ENCODE measurements around the gene FAM222A.

Gene FAM222A

DNA sequence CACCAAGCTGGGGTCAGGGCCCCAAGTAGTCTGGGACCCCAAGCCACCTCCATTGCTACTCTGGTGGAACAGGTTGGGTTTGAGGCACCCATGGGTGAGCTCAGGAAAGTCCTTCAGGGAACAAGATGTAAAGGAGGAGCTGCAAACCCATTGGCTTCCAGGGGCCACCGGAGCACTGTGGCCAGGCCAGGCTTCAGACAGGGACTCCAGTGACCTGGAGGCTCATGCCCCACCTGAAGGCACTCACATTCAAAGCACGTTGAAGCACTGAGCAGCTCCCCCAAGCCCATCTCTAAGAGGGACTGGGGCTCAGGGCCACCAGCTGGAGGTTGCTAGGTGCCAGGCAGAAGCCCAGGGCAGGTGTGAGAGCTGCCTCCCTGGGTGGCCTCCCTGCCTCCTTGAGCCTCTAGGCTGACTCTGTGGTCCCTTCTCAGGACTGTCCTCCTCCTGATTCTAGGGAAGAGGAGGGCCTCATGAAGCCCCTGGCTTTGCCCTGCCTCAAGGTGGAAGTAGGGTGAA lies 49.1 kb downstream of the FAM222A start:
- no peak for DNase-seq

DNA sequence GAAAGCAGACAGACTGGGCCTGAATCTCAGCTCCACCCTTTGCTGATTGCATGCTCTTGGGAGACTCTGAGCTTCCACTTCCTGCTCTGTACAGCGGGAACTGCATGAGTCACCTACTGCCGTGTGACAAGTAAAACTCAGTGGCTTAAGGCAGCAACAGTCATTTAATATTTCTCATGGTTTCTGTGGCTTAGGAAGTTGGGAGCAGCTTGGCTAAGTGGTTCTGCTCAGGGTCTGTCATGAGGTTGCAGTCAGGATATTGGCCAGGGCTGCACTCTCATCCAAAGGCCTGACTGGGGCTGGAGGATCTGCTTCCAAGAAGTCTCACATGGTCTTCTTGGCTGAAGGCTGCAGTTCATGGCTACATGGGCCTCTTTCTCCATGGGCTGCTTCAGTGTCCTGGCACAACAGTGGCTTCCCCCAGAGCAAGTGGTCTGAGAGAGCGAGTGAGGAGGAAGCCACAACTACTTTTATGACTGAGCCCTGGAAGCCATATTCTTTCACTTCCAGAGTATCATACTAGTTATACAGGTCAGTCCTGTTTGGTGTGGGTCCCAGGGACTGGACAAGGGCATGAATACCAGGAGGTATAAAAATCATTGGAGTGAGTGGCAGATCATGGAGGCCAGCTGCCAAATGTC lies 49.7 kb downstream of the FAM222A start:
- no peak for DNase-seq

DNA sequence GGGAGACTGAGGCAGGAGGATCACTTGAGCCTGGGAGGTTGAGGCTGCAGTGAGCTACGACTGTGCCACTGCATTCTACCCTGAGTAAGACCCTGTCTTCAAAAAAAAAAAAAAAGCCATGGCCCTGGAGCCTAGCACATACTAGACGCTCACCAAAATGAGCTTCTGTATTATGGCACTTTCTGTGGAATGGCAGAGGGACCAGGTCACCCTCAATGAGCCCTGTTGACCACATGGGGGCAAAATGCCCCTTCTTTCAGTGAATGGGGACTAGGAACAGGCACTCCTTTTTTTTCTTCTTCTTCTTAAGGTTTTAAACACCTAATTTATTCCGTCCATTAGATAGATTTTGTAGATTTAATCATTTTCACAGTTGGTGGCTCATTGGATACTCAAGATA lies 50.5 kb downstream of the FAM222A start:
- DNase-seq, result no peak

DNA sequence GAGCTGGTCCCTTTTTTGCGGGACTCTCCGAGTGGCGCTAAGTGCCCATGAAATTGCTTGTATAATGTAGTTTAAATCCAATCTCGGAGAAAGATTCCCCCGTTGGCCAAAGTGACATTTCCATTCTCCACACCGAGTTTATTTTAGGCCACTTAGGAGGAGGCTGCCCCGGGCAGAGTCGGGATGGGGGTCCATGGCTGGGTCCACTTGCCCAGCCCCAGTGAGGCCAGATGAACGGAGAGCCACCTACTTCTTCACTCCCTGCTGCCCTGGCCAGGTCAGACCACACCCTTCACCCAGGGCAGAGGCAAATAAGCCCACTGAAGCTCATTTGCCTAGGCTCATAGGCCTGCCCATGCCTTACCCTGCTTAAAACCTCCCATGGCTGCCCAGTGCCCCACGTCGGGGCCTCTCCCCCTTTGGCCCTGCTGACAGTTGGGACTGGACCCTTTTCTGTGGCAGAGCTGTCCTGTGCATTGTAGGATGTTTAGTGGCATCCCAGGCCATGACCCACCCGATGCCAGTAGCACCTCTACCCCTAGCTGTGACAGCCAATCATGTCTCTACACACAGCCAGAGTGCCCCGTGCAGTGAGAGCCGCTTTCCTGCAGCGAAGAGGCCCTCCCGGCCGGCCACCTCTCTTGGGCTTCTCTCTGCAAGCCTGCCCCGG lies 51.3 kb downstream of the FAM222A start:
- no peak for DNase-seq

DNA sequence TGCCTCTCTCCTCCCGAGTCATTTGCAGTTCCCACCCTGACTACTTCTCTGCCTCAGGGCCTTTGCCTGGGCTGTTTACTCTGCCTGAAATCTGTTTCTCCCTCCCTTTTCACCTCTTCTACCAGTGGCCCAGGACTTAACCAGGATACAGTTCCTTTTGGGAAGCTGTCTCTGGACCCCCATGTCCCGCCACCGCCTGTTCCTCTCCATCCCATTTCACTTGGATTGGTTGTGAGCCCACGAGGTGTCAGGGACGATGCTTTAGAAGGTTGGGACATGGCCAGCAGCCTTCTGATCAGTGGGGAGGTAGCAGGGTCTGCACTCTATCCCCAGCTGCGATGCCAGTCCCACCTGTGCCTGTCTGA lies 51.8 kb downstream of the FAM222A start:
- DNase-seq, result no peak

DNA sequence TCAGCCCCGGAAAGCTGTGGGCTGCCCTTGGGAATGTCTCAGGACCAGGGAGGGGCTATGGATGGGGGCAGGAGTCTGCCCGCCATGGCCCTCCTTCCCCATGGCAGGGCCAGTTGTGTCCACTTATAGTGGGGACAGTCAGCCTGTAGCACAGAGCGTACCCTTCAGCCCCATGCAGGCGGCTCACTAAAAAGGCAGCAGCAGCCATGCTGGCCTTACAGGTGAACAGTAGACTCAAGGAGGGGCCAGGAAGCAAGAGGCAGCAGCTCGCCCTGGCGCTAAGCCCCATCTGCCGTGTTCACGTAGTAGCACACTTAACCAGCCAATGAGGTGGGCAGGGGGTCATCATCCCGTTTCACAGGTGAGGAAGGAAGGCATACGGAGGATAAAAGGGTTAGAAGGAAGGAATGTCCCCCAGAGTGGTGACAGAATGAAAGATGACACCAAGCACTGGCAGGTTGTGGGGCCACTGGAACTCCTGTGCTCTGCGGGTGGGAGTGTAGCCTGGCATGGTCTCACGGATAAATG lies 52.7 kb downstream of the FAM222A start:
- DNase-seq, result no peak

DNA sequence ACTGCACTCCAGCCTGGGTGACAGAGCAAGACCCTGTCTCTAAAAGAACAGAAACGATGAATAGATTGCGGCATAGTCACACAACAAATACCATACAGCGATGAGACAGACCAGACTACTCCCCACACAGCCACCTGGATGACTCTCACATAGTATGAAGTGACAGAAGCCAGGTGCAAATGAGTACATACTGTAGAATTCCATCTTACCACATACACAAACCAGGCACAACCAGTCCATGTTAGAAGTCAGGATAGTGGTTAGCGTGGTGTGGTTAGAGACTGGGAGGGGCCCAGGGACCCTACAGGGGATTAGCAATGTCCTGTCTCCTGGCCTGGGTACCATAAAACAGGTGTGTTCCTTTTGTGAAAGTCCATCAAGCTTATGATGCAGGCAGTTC lies 53.8 kb downstream of the FAM222A start:
- no peak for DNase-seq

DNA sequence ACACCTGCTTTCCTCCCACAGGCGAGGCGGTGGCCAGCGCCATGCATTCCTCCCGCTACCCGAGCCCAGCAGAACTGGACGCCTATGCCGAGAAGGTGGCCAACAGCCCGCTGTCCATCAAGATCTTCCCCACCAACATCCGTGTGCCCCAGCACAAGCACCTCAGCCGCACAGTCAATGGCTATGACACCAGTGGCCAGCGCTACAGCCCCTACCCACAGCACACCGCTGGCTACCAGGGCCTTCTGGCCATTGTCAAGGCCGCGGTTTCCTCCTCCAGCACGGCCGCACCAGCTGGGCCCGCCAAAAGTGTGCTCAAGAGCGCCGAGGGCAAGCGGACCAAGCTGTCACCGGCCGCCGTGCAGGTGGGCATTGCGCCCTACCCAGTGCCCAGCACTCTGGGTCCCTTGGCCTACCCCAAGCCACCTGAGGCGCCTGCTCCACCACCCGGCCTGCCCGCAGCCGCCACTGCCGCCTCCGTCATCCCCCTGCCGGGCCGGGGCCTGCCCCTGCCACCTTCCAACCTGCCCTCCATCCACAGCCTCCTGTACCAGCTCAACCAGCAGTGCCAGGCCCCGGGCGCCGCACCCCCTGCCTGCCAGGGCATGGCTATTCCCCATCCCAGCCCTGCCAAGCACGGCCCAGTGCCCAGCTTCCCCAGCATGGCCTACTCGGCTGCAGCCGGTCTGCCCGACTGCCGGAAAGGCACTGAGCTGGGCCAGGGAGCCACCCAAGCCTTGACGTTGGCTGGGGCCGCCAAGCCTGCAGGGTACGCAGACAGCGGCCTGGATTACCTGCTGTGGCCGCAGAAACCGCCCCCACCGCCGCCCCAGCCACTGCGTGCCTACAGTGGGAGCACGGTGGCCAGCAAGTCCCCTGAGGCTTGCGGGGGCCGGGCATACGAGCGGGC lies 54.6 kb downstream of the FAM222A start:
- DNase-seq, result no peak

DNA sequence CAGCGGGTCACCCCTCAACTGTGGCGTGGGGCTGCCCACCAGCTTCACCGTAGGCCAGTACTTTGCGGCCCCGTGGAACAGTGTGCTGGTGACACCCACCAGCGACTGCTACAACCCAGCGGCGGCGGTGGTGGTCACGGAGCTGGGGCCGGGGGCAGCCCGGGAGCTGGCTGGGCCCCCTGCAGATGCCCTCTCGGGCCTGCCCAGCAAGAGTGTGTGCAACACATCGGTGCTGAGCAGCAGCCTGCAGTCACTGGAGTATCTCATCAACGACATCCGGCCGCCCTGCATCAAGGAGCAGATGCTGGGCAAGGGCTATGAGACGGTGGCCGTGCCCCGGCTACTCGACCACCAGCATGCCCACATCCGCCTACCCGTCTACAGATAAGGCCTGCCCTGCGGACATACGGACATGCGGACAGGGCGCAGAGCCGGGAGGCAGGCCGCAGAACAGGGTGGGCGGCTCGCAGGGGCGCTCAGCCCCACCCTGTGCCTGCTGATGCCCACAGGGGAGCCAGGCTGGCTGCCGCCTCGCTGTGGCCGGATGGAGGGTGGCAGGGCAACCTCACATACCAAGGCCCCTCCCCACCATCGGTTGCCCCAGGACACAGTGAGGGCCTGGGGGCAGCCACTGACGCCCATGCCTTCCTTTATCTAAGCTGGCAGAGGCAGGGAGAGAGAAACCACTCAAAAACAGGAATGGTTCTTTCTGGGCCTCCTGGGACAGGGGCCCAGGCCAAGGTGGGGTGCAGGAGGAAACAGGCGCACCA lies 55.5 kb downstream of the FAM222A start:
- DNase-seq, result no peak

DNA sequence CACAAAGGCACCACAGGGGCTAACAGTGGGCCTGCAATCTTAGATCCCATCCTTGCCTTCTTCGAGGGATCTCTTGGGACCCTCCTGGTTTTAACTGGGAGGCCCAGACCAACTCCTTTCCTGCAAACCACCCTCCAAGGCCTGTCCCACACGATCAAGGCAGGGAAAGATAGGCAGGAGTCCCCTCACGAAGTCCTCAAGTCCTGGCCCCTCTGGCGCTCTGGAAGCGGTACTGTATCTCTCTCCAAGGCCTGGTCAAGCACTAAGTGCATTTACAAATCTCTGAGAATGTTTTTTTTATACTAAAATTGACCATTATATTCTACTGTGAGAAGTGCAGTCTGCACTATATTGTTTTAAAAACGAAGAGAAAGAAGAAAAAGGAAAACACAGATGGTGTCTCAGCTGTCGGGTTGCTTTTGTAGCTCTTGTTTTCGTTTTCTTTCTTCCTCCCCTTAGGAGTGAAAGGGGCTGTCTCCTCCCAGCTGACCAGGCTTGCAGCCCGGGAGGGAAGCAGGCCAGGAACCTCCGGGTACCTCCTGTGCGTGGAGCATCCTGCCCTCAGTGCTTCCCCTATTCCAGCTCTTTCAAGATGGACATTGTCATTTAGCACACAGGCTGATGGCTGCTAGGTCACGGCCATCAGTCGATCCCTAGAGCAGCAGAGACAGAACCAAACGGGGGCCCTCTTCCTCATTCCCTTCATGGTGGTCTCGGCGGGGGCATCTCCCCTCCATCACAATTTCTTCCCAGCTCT lies 56.7 kb downstream of the FAM222A start:
- no peak for DNase-seq

DNA sequence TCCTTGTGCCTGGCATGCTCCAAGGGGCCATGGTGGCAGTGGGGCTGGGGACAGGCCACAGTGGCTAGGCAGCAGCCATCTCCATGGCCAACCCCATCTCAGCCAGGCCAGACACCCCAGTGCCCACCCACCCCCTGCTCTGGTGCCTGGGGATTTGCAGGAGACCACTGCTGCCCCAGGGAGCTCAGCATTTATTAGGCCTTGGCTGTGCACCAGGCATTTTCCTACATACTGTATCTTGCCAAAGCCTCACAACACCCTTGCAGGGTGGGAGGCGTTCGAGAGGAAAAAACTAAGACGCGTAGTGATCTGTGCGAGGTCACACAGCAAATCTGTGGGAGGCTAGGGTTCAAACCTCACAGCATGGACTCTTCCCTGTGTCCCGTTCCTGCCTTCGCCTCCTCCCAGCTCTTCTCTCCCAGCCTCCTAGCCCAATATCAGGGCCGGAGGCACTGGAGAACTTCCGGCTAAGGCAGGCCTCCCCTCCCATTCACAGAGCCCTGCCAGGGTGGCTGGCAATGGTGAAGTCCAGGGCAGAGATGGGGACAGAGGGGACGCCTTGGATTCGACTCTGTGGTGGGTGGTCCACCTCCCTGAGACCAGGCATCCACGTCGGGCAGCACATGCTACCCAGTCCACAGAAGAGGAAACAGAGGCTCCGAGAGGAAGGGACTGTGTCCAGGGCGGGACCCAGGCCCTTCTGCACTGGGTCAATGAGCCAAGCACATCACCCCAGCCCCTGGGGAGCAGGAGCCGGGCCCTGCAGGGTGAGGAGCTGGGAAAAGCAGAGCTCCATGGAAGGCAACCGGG lies 57.4 kb downstream of the FAM222A start:
- no peak for DNase-seq

DNA sequence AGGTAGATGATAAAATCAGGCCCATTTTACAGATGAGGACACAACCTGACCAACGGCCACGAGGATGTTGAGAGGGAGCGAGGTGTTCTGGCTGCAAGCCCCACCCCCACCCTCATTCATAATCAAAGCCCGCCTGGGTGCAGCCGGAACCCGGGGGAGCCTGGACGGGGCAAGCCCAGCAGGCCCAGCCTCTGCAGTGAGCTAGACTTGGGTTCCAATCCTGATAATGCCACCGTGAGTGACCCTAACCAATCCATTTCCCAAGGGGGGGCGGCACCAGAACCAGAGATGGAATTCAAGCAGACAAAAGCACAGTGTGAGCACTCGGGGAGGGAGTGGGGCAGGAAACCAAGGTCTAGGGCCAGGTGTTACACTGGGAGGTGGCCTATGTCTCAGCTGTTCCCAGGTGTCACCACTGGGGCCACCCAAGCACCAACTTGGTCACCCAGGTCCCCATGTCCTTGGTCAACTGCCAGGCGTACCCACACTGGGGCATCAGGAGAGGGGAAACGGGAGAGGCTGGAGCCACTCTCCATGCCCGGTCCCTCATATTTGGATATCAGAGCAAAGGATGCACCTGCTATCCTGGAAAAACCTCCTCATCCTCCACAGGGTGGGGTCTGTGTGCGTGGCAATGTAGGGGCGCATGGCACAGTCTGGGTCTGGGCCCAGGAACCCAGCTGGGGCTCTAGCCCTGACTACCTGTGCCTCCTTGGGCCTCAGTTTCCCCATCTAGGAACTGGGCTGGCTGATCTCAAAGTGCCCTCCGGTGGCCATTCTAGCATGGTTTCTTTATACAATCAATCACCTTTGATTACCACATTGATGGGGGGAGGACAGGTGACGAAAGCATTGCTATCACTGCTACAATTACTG lies 58.4 kb downstream of the FAM222A start:
- DNase-seq, result no peak

DNA sequence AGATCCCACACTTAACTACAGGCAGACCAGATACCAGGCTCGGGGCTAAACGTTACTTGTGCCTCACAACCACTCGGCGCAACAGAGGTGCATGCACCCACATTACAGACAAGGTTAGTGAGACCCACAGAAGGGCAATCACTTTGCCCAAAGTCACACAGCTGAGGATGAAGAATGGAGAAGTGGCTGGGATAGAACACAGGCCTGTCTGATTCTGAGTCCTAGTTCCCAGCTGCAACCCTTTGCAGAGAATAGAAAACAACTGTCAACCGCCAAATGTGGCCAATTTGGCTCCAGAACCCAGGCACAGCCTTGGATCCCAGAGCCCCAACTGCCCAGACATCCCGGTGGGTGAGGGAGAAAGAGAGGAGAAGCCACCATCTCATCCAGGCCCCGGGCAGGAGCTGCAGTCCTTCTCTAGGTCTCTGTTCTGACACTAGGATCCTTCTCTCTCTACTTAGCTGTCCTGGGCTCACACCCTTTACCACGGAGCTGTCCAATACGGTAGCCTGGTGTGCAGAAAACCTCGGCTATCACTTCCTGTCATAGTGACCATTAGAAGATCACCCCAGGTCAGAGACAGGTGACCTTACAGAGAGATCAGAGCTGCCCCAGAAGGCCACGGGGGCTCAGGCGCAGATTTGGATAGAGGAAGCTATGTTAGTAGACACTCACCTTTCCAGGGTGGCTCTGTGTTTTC lies 59.1 kb downstream of the FAM222A start:
- DNase-seq, result no peak

DNA sequence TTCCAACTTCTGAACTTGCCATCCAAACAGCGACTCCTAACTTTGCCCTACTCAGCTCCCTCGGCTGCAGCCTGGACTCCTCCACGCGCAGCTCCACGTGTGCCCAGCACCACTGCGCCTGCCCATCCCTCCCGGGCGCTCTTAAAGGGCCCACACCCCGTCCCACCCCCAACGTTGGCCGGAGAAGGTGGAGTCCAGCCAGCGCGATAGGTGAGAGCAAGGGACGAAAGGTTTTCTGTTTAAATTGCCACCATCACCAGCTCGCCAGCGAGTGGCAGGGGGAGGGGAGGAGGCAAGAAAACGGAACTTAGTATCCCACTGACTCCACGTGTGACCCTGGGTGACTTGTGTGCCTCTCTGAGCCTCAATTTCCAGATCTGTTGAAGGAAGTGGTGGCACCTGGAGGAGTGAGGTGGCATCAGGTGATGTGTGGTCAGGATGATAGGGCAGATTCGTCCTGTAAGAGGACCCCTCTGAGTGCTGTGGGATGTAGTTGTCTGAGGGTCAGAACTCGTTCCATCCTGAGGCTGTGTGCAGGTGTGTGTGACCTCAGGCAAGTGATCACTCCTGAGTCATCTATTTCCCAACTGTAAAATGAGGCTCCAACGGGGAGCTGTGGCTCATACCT lies 59.9 kb downstream of the FAM222A start:
- DNase-seq, result no peak

DNA sequence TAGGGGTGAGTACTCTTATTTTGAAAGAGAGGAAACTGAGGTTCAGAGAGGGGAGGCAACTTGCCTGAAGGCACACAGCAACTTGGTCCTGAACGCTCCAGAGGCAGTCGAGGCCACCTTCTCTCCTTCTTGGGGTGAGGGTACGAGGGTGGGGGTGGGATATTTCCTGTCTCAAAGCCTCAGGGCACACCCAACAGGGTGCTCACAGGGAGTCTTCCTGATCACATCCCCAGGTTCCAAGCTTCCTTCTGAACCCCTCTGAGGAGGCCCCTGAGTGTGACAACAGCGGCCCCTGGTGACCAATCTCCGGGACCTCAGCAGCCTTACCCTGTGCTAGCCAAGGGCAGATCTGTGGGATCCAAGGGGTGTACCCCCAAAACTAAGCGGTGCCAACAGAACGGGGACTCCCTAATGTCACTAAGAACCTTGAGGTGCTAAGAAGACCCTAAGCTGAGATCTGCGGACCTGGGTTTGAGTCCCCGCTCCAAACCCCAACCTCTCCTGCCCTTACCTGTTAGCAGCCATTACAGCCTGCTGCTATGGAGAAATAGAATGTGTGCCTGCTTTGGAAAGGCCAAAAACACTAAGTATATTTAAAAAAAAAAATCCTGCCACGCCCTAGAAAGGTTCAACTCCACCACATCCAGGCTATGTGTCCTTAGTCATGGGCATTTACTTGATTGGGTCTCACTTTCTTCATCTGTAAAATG lies 61.7 kb downstream of the FAM222A start:
- DNase-seq, result no peak

DNA sequence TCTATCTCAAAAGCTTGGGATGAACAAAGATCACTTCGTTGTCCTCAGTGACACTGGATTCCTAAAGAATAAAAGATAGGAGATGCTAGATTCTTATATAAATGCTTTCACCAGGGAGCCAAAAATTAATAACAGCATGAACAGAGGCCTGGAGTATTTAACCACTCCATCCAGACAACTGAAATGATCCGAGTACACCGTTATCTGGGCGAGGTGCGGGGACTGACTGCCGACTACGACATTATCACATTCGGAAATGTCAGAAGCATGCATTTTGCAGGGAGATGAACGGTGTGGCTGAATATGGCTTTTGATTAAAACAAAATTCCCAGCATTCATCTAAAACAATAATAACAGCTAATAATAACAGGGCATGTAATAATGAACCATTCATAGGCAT lies 63.0 kb downstream of the FAM222A start:
- no peak for DNase-seq

DNA sequence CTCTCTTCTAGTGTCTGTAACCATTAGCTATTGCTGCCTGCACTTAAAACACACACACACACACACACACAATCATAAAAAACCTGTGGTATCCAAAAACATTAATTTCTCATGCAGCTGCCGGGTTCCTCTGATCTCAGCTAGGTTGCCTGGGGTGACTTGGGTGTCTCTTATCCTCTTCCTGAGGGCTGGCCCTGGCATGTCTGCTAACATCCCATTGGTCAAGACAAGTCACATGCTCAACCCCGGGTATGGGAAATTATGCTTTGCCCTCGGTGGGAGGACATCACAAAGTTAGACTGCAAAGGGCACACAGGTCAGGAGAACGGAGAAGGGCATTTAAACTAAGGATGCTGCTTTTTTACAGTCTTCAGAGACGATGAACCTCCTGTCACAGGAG lies 63.9 kb downstream of the FAM222A start:
- no peak for DNase-seq

DNA sequence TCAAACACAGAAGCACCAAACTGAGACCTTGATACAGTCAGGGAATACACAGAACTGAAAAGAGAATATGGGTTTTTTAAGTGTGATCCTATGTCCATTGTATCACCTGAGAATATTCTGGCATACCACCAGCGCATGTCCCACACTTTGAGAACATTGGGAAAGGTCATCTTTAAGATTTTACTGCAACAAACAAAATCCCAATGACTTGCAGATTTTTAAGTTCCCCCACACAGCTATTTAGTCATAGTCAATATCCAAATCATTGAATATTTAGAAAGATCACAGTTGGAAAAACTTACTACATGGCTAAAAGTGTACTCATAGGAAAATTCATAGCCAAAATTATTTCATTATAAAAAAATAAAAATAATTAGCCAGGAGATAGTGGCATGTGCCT lies 65.1 kb downstream of the FAM222A start:
- DNase-seq, result no peak

All from NCI-H1436 treated with DMSO at 0.1 percent for 48 hours (cell line).